HG03558 (cell line): ENCODE data around the gene BCAS4.

Experiments used
- ATAC-seq: cut with Tn5 transposase; IDR thresholded peaks from one replicate; pipeline ENCODE4 v1.9.1; 2021; ENCODE audit warnings: moderate number of reproducible peaks; ENCODE audit not compliant: unreplicated experiment; ENCODE audit errors: extremely low read depth

Gene BCAS4

GRCh38 chr20:50898475-50898874, 103.6 kb downstream of the BCAS4 start:
- ATAC-seq = no peak

- no peak for ATAC-seq
These were observed 105.4 kb downstream of the BCAS4 start for GRCh38 chr20:50900261-50900660.

- no peak for ATAC-seq
These were observed 106.4 kb downstream of the BCAS4 start for GRCh38 chr20:50901301-50901700.

GRCh38 chr20:50903353-50904051, 108.6 kb downstream of the BCAS4 start:
- no peak for ATAC-seq

GRCh38 chr20:50904067-50904570, 109.3 kb downstream of the BCAS4 start:
- no peak for ATAC-seq

GRCh38 chr20:50909413-50909812, 114.6 kb downstream of the BCAS4 start:
- no peak for ATAC-seq

- no peak for ATAC-seq
These were observed 116.2 kb downstream of the BCAS4 start for GRCh38 chr20:50911030-50911429.

- ATAC-seq = no peak
These were observed 116.9 kb downstream of the BCAS4 start for GRCh38 chr20:50911716-50912115.

- ATAC-seq = no peak
These were observed 119.0 kb downstream of the BCAS4 start for GRCh38 chr20:50913690-50914375.

- no peak for ATAC-seq
These were observed 120.6 kb downstream of the BCAS4 start for GRCh38 chr20:50915424-50915823.

GRCh38 chr20:50916257-50916656, 121.4 kb downstream of the BCAS4 start:
- no peak for ATAC-seq

GRCh38 chr20:50916934-50917333, 122.1 kb downstream of the BCAS4 start:
- ATAC-seq = no peak

- no peak for ATAC-seq
These were observed 123.5 kb downstream of the BCAS4 start for GRCh38 chr20:50918403-50918802.

GRCh38 chr20:50919567-50919966, 124.7 kb downstream of the BCAS4 start:
- no peak for ATAC-seq

GRCh38 chr20:50920997-50921396, 126.1 kb downstream of the BCAS4 start:
- no peak for ATAC-seq

GRCh38 chr20:50921803-50922501, 127.1 kb downstream of the BCAS4 start:
- ATAC-seq = no peak

GRCh38 chr20:50924261-50924920, 129.5 kb downstream of the BCAS4 start:
- ATAC-seq = no peak

GRCh38 chr20:50926530-50926929, 131.7 kb downstream of the BCAS4 start:
- no peak for ATAC-seq
